Loucy (cell line): ENCODE data around the gene SPECC1.
A peak's percentile ranks its signal among the peaks of the same experiment; 100 is the strongest.
"Not testable (repeated sequence)": the region's sequence is repeated elsewhere in the genome, so short reads cannot be mapped to it uniquely, and the experiment has no call there.

ENCODE experiments used
- H2AFZ ChIP-seq: fragments of 200-600 bp; sonication (generic); 2 replicates; pipeline ENCODE4 v1.6.0; 2016; ENCODE audit warnings: antibody characterized with exemption, mild to moderate bottlenecking, low read length, moderate library complexity
- H3F3A ChIP-seq: fragments of 200-600 bp; 2 replicates; pipeline ENCODE4 v1.6.0; 2016; ENCODE audit warnings: antibody characterized with exemption, low read depth, mild to moderate bottlenecking
- H3K27me3 ChIP-seq: fragments of 200-600 bp; sonication (generic); 2 replicates; pipeline ENCODE4 v1.6.1; 2014; ENCODE audit warnings: low read length, mild to moderate bottlenecking; ENCODE audit not compliant: insufficient read depth, poor library complexity, severe bottlenecking
- H3K36me3 ChIP-seq: fragments of 200-600 bp; sonication (generic); 2 replicates; pipeline ENCODE4 v1.6.1; 2016; ENCODE audit warnings: low read length; ENCODE audit not compliant: insufficient read depth
- H3K4me1 ChIP-seq: fragments of 200-600 bp; sonication (generic); 2 replicates; pipeline ENCODE4 v1.5.1; 2014; ENCODE audit warnings: low read length, mild to moderate bottlenecking; ENCODE audit not compliant: insufficient read depth, poor library complexity, severe bottlenecking
- H3K4me2 ChIP-seq: fragments of 200-600 bp; sonication (generic); 2 replicates; pipeline ENCODE4 v1.6.0; 2014; ENCODE audit warnings: antibody characterized with exemption, low read length, low read depth, mild to moderate bottlenecking; ENCODE audit not compliant: poor library complexity, severe bottlenecking
- H3K4me3 ChIP-seq: fragments of 200-600 bp; sonication (generic); 2 replicates; pipeline ENCODE4 v1.5.1; 2014; ENCODE audit warnings: low read length, mild to moderate bottlenecking, mixed read lengths; ENCODE audit not compliant: poor library complexity, severe bottlenecking
- H3K79me2 ChIP-seq: fragments of 200-600 bp; sonication (generic); 2 replicates; pipeline ENCODE4 v1.6.1; 2014; ENCODE audit warnings: low read length; ENCODE audit not compliant: insufficient read depth
- H3K9ac ChIP-seq: fragments of 200-600 bp; sonication (generic); 2 replicates; pipeline ENCODE4 v1.6.0; 2014; ENCODE audit warnings: mild to moderate bottlenecking, low read depth, low read length, moderate library complexity; ENCODE audit not compliant: poor library complexity, severe bottlenecking
- H3K9me2 ChIP-seq: fragments of 200-600 bp; sonication (generic); replicated peaks from 2 replicates; pipeline ENCODE4 v1.6.1; 2016; ENCODE audit warnings: low read depth, low read length, mixed read lengths
- H3K9me3 ChIP-seq: fragments of 200-600 bp; sonication (generic); 2 replicates; pipeline ENCODE4 v1.6.1; 2014; ENCODE audit warnings: mild to moderate bottlenecking, antibody characterized with exemption, low read length, low read depth; ENCODE audit not compliant: insufficient read depth
- H4K20me1 ChIP-seq: fragments of 200-600 bp; sonication (generic); 2 replicates; pipeline ENCODE4 v1.6.0; 2014; ENCODE audit warnings: antibody characterized with exemption, low read length, mild to moderate bottlenecking; ENCODE audit not compliant: insufficient read depth, poor library complexity, severe bottlenecking
- CTCF ChIP-seq: fragments of 200-600 bp; sonication (generic); conservative IDR thresholded peaks from 2 replicates; pipeline ENCODE4 v1.5.1; 2014; ENCODE audit warnings: mild to moderate bottlenecking, antibody characterized with exemption, low read length
- EZH2phosphoT487 ChIP-seq: fragments of 200-600 bp; IDR thresholded peaks from 2 replicates; pipeline ENCODE4 v1.6.1; 2018; ENCODE audit warnings: antibody characterized with exemption, mild to moderate bottlenecking, moderate library complexity, borderline replicate concordance

Gene SPECC1

GRCh38 chr17:20225162-20226115, 216.3 kb downstream of the SPECC1 start:
- TF ChIP-seq CTCF (no peak; the same call in 1 of the 2 replicates), EZH2phosphoT487 (no peak)
- Histone ChIP-seq H3K4me3 (no peak overlapping the region), H3K27me3 (no peaks in the 10 kb centered on the region), H3K4me1 (no peaks in the 10 kb centered on the region), H2AFZ (no peak overlapping the region), H3K4me2 (no peak overlapping the region), H3F3A (no peaks in the 10 kb centered on the region), H3K79me2 (no peaks in the 10 kb centered on the region), H3K36me3 (peaks cover 21% of the 10 kb centered on the region; the same call in 1 of the 2 replicates), H3K9me2 (no peaks in the 10 kb centered on the region), H3K9me3 (no peaks in the 10 kb centered on the region), H3K9ac (no peak overlapping the region), H4K20me1 (no peaks in the 10 kb centered on the region)

GRCh38 chr17:20226814-20227482, 217.8 kb downstream of the SPECC1 start:
- Histone ChIP-seq H3K4me1 (no peaks in the 10 kb centered on the region), H4K20me1 (no peaks in the 10 kb centered on the region), H3K9me3 (no peaks in the 10 kb centered on the region), H3K9me2 (no peaks in the 10 kb centered on the region), H3K4me2 (no peak overlapping the region), H3K27me3 (no peaks in the 10 kb centered on the region), H3K4me3 (no peak overlapping the region), H3K9ac (no peak overlapping the region), H2AFZ (no peak overlapping the region), H3K79me2 (no peaks in the 10 kb centered on the region), H3F3A (no peaks in the 10 kb centered on the region), H3K36me3 (peaks cover 22% of the 10 kb centered on the region; the same call in 1 of the 2 replicates)
- TF ChIP-seq EZH2phosphoT487 (no peak), CTCF (peak; percentile 92)

GRCh38 chr17:20227720-20228370, 218.7 kb downstream of the SPECC1 start:
- peaks cover 31% of the 10 kb centered on the region; the same call in 1 of the 2 replicates for H3K36me3 ChIP-seq
- not testable (repeated sequence) for H3F3A ChIP-seq, H3K79me2 ChIP-seq, H3K9ac ChIP-seq, H4K20me1 ChIP-seq, H3K4me3 ChIP-seq, H3K4me1 ChIP-seq, H3K27me3 ChIP-seq, H3K9me2 ChIP-seq, H3K4me2 ChIP-seq, H3K9me3 ChIP-seq, H2AFZ ChIP-seq
